ENCODE measurements around the gene FGF18. TPM values are rescaled to one million over a fixed set of nuclear protein-coding genes. Genes with fewer than 3 reads are reported as not detected.

Gene FGF18
- total and polyA plus RNA-seq, 9 of the 15 experiments (the other 6 are each of a cell fraction or from before 2014, with no cell fraction given) = 0.05 to 0.18 (median 0.11) TPM; not detected in 6

DNA sequence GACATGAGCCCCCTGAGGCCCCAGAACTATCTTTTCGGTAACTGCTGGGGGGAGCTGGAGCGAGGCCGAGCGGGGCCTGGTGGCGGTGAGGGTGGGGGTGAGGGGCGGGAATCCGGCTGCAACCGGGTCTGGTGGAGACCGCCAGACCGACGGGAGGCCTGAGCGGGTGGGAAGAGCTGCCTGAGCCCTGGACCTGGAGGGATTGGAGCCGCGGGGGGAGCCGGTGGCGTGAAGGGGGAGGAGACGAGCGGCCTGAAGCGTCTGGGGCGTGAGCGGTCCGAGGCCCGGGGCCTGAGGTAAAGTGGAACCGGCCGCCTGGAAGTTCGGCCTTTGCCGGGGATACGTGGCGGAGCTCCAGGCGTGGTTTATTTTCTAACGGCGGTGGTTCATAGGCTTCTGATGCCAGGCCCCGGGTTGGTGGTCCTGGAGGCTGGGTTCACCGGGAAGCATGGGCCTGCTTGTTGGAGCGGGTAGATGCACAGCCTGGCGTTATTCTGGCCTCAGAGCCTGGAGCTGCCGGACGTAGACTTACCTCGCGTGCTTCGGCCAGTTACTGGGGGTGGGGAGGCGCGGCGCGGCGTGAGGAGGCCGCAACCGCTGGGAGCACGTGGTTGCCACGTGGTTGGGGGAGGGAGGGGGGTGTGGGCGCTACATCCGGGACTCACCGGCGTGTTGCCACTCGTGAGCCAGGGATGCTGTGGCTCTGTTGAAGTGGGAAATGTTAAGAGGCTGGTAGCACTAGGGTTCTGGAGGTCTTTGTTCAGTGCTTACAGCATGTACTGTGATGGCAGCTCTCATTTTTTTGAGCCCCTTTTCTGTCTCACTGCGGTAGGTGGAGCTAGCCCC lies 31.3 kb upstream of the FGF18 start:
- in situ Hi-C loops (cut with MboI) (no loop called here), intact Hi-C loops (cut with micrococcal nuclease) (no loop called here)
- H3K4me3 ChIP-seq = peak overlapping the region; percentile 93
- peaks cover 52% of the 10 kb centered on the region for H4K20me1 ChIP-seq (replicated peaks; ENCODE audit: control insufficient read depth, insufficient read depth, low read length)
- peaks cover 9 to 11% of the 10 kb centered on the region in 2 experiments; a peak in 4 of 5 replicates for H3K4me1 ChIP-seq (replicated peaks in 1 of 2; ENCODE audit: control insufficient read depth in 2 of 2, insufficient read depth in 2 of 2, low read length in 2 of 2)
- H3K79me2 ChIP-seq (ENCODE audit: control insufficient read depth, insufficient read depth, low read length) = peaks cover 68% of the 10 kb centered on the region
- ChIA-PET POLR2A (interaction anchor here (0.5 to 3.6 kb wide), 27 partner anchors 11 to 1121 kb away, joined by 3 to 38 read pairs (median 4); partner anchors contain the start of gene FGF18), CTCF (ENCODE audit: low intra/inter-chr PET ratio) (no interaction called here)
- FAIRE-seq (peak; percentile 77), DNase-seq (ENCODE audit: extremely low read depth in 1 of 4, low spot score in 3 of 4) (peak; percentile 78 to 93 (median 80)), ATAC-seq (peak; percentile 73)
- no peak overlapping the region for H2AFZ ChIP-seq (ENCODE audit: low read depth, low read length)
- peak overlapping the region; percentile 98 for H3K4me2 ChIP-seq (ENCODE audit: insufficient read depth, low read length)
- no peaks in the 10 kb centered on the region; the same call in 1 of the 2 replicates for H3K9me3 ChIP-seq (replicated peaks; ENCODE audit: control insufficient read depth, insufficient read depth, low read depth, low read length)
- peaks cover 8% of the 10 kb centered on the region for H3K9me1 ChIP-seq (ENCODE audit: control insufficient read depth, insufficient read depth, low read length)
- H3K36me3 ChIP-seq (ENCODE audit: control insufficient read depth, insufficient read depth, low read length) = peaks cover 48% of the 10 kb centered on the region
- no TSS peak for BruUV-seq (replicated peaks)
- peak overlapping the region; percentile 97 to 100 for H3K9ac ChIP-seq (ENCODE audit: insufficient read depth in 1 of 2, low read depth in 2 of 2, low read length in 2 of 2)
- WGBS (ENCODE audit: insufficient coverage, low coverage, missing lambda C conversion rate) = 0% methylated on average over 24 of the region's 56 CpGs
- H3K27ac ChIP-seq (ENCODE audit: extremely low read depth, low read depth, low read length) = peak overlapping the region; percentile 91
- no peaks in the 10 kb centered on the region for H3K27me3 ChIP-seq (ENCODE audit: control insufficient read depth in 2 of 2, insufficient read depth in 2 of 2, low read length in 2 of 2)
- peak; percentile 98 for TF ChIP-seq RBM22 (IDR thresholded peaks at IDR 0.05; ENCODE audit: low read depth, low read length, poor library complexity, severe bottlenecking)
- TF ChIP-seq, protein P1, sequence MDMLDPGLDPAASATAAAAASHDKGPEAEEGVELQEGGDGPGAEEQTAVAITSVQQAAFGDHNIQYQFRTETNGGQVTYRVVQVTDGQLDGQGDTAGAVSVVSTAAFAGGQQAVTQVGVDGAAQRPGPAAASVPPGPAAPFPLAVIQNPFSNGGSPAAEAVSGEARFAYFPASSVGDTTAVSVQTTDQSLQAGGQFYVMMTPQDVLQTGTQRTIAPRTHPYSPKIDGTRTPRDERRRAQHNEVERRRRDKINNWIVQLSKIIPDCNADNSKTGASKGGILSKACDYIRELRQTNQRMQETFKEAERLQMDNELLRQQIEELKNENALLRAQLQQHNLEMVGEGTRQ (CRISPR knock-in tag; IDR thresholded peaks at IDR 0.05) = peak; percentile 82
- peak; percentile 96 for TF ChIP-seq MXD1 (CRISPR knock-in tag; IDR thresholded peaks at IDR 0.05; ENCODE audit: borderline replicate concordance, poor library complexity, severe bottlenecking)
- TF ChIP-seq ZNF143 (CRISPR knock-in tag; IDR thresholded peaks at IDR 0.05) = no peak
- peak; percentile 98 for TF ChIP-seq MXI1 (IDR thresholded peaks at IDR 0.05; ENCODE audit: low read depth, low read length)
- no peak for TF ChIP-seq ZNF551 (CRISPR knock-in tag; IDR thresholded peaks at IDR 0.05)
- TF ChIP-seq ZC3H11A (IDR thresholded peaks at IDR 0.05; ENCODE audit: low read depth, low read length) = no peak
- no peak for TF ChIP-seq TSHZ1 (CRISPR knock-in tag; IDR thresholded peaks at IDR 0.05)
- TF ChIP-seq TGIF2 (CRISPR knock-in tag; IDR thresholded peaks at IDR 0.05) = no peak
- no peak for TF ChIP-seq ESRRB (CRISPR knock-in tag; IDR thresholded peaks at IDR 0.05; ENCODE audit: borderline replicate concordance)
- no peak for TF ChIP-seq ZNF3 (CRISPR knock-in tag; IDR thresholded peaks at IDR 0.05)
